ENCODE measurements around the gene PRMT2.
"Not testable (repeated sequence)": the region's sequence is repeated elsewhere in the genome, so short reads cannot be mapped to it uniquely, and the experiment has no call there.

Gene PRMT2

GRCh38 chr21:46675595-46676280, 40.3 kb downstream of the PRMT2 start:
- DNase-seq: no peak

- DNase-seq: not testable (repeated sequence)
Observed at GRCh38 chr21:46676542-46676941, 41.1 kb downstream of the PRMT2 start.

- DNase-seq: not testable (repeated sequence)
Observed at GRCh38 chr21:46681593-46681992, 46.1 kb downstream of the PRMT2 start.

GRCh38 chr21:46698652-46699051, 63.2 kb downstream of the PRMT2 start:
- DNase-seq: not testable (repeated sequence)

GRCh38 chr21:46699104-46699503, 63.6 kb downstream of the PRMT2 start:
- peak; percentile 21 for DNase-seq
